GM23338 (cell line): ENCODE measurements around the gene LSM12. TPM values are rescaled to one million over a fixed set of nuclear protein-coding genes. Genes with fewer than 3 reads are reported as not detected.

Experiments
- EZH2 ChIP-seq: fragments of 200-600 bp; sonication (generic); IDR thresholded peaks from one replicate; pipeline ENCODE4 v1.8.0; 2017; ENCODE audit warnings: antibody characterized with exemption, mild to moderate bottlenecking, low read depth; ENCODE audit not compliant: unreplicated experiment
- EZH2phosphoT487 ChIP-seq: fragments of 200-600 bp; sonication (generic); IDR thresholded peaks from one replicate; pipeline ENCODE4 v1.8.1; 2018; ENCODE audit warnings: antibody characterized with exemption; ENCODE audit not compliant: unreplicated experiment
- polyA plus RNA-seq: library from polyadenylated mRNA; unstranded; fragments of >200 nt; fragmentation: Nextera tagmentation; extraction: Ambion mirVana; gene quantifications from 2 replicates; pipeline ENCODE4 v1.2.1, GENCODE V29; 2016
- total RNA-seq: library from RNA; depleted of rRNA; stranded (reverse); fragments of >200 nt; shearing (Covaris generic); gene quantifications from 2 replicates; pipeline ENCODE4 v1.2.3, GENCODE V29; 2014
- TF ChIP-seq, protein P1 (sequence below): fragments of 250-450 bp; sonication (Bioruptor Pico); IDR thresholded peaks from 2 replicates; pipeline ENCODE4 v1.5.0; 2020; ENCODE audit warnings: mild to moderate bottlenecking, moderate library complexity
- TF ChIP-seq, protein P2 (sequence below): IDR thresholded peaks from 2 replicates; pipeline ENCODE4 v1.6.1; 2016; ENCODE audit warnings: antibody characterized with exemption
- TF ChIP-seq, protein P3 (sequence below): IDR thresholded peaks from one replicate; pipeline ENCODE4 v1.6.1; 2018; ENCODE audit warnings: antibody characterized with exemption; ENCODE audit not compliant: unreplicated experiment
- TF ChIP-seq, protein P4 (sequence below), 2 experiments: fragments of 200-600 bp in 1 of 2; sonication (generic) in 1 of 2; conservative IDR thresholded peaks; 2 replicates each; pipeline versions ENCODE4 v1.5.1 to v1.6.1; 2016 to 2017; ENCODE audit warnings: antibody characterized with exemption in 2 of 2, low read depth in 2 of 2, mild to moderate bottlenecking in 2 of 2, moderate library complexity in 1 of 2

Gene LSM12
- total and polyA plus RNA-seq, 2 experiments from 2014 or later: 72.7 to 241 TPM

DNA sequence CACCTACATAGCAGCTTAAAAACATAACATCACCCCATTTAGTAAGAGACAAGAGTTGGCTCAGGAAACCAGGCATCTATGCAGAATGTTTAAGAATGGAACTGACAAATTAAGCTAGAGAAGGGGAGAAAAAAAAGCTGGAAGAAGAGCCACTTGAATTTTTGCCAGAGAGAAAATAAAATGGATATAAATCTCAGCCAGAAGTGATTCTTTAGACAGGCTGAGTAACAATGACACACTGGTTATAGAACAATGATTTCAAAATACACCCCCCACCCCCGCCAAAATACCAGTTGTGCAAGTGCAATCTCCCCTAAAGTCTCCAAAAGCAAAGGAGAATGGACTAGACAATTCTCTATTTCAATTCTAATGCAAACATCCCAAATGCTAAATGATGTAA, 22.4 kb downstream of the LSM12 start (continued):
- TF ChIP-seq, protein P1, sequence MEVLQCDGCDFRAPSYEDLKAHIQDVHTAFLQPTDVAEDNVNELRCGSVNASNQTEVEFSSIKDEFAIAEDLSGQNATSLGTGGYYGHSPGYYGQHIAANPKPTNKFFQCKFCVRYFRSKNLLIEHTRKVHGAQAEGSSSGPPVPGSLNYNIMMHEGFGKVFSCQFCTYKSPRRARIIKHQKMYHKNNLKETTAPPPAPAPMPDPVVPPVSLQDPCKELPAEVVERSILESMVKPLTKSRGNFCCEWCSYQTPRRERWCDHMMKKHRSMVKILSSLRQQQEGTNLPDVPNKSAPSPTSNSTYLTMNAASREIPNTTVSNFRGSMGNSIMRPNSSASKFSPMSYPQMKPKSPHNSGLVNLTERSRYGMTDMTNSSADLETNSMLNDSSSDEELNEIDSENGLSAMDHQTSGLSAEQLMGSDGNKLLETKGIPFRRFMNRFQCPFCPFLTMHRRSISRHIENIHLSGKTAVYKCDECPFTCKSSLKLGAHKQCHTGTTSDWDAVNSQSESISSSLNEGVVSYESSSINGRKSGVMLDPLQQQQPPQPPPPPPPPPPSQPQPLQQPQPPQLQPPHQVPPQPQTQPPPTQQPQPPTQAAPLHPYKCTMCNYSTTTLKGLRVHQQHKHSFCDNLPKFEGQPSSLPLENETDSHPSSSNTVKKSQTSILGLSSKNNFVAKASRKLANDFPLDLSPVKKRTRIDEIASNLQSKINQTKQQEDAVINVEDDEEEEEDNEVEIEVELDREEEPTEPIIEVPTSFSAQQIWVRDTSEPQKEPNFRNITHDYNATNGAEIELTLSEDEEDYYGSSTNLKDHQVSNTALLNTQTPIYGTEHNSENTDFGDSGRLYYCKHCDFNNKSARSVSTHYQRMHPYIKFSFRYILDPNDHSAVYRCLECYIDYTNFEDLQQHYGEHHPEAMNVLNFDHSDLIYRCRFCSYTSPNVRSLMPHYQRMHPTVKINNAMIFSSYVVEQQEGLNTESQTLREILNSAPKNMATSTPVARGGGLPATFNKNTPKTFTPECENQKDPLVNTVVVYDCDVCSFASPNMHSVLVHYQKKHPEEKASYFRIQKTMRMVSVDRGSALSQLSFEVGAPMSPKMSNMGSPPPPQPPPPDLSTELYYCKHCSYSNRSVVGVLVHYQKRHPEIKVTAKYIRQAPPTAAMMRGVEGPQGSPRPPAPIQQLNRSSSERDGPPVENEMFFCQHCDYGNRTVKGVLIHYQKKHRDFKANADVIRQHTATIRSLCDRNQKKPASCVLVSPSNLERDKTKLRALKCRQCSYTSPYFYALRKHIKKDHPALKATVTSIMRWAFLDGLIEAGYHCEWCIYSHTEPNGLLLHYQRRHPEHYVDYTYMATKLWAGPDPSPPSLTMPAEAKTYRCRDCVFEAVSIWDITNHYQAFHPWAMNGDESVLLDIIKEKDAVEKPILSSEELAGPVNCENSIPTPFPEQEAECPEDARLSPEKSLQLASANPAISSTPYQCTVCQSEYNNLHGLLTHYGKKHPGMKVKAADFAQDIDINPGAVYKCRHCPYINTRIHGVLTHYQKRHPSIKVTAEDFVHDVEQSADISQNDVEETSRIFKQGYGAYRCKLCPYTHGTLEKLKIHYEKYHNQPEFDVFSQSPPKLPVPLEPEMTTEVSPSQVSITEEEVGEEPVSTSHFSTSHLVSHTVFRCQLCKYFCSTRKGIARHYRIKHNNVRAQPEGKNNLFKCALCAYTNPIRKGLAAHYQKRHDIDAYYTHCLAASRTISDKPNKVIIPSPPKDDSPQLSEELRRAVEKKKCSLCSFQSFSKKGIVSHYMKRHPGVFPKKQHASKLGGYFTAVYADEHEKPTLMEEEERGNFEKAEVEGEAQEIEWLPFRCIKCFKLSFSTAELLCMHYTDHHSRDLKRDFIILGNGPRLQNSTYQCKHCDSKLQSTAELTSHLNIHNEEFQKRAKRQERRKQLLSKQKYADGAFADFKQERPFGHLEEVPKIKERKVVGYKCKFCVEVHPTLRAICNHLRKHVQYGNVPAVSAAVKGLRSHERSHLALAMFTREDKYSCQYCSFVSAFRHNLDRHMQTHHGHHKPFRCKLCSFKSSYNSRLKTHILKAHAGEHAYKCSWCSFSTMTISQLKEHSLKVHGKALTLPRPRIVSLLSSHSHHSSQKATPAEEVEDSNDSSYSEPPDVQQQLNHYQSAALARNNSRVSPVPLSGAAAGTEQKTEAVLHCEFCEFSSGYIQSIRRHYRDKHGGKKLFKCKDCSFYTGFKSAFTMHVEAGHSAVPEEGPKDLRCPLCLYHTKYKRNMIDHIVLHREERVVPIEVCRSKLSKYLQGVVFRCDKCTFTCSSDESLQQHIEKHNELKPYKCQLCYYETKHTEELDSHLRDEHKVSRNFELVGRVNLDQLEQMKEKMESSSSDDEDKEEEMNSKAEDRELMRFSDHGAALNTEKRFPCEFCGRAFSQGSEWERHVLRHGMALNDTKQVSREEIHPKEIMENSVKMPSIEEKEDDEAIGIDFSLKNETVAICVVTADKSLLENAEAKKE: no peak
- TF ChIP-seq, protein P2, sequence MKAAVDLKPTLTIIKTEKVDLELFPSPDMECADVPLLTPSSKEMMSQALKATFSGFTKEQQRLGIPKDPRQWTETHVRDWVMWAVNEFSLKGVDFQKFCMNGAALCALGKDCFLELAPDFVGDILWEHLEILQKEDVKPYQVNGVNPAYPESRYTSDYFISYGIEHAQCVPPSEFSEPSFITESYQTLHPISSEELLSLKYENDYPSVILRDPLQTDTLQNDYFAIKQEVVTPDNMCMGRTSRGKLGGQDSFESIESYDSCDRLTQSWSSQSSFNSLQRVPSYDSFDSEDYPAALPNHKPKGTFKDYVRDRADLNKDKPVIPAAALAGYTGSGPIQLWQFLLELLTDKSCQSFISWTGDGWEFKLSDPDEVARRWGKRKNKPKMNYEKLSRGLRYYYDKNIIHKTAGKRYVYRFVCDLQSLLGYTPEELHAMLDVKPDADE: no peak
- TF ChIP-seq, protein P3, sequence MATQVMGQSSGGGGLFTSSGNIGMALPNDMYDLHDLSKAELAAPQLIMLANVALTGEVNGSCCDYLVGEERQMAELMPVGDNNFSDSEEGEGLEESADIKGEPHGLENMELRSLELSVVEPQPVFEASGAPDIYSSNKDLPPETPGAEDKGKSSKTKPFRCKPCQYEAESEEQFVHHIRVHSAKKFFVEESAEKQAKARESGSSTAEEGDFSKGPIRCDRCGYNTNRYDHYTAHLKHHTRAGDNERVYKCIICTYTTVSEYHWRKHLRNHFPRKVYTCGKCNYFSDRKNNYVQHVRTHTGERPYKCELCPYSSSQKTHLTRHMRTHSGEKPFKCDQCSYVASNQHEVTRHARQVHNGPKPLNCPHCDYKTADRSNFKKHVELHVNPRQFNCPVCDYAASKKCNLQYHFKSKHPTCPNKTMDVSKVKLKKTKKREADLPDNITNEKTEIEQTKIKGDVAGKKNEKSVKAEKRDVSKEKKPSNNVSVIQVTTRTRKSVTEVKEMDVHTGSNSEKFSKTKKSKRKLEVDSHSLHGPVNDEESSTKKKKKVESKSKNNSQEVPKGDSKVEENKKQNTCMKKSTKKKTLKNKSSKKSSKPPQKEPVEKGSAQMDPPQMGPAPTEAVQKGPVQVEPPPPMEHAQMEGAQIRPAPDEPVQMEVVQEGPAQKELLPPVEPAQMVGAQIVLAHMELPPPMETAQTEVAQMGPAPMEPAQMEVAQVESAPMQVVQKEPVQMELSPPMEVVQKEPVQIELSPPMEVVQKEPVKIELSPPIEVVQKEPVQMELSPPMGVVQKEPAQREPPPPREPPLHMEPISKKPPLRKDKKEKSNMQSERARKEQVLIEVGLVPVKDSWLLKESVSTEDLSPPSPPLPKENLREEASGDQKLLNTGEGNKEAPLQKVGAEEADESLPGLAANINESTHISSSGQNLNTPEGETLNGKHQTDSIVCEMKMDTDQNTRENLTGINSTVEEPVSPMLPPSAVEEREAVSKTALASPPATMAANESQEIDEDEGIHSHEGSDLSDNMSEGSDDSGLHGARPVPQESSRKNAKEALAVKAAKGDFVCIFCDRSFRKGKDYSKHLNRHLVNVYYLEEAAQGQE: no peak
- TF ChIP-seq, protein P4, sequence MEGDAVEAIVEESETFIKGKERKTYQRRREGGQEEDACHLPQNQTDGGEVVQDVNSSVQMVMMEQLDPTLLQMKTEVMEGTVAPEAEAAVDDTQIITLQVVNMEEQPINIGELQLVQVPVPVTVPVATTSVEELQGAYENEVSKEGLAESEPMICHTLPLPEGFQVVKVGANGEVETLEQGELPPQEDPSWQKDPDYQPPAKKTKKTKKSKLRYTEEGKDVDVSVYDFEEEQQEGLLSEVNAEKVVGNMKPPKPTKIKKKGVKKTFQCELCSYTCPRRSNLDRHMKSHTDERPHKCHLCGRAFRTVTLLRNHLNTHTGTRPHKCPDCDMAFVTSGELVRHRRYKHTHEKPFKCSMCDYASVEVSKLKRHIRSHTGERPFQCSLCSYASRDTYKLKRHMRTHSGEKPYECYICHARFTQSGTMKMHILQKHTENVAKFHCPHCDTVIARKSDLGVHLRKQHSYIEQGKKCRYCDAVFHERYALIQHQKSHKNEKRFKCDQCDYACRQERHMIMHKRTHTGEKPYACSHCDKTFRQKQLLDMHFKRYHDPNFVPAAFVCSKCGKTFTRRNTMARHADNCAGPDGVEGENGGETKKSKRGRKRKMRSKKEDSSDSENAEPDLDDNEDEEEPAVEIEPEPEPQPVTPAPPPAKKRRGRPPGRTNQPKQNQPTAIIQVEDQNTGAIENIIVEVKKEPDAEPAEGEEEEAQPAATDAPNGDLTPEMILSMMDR (conservative IDR thresholded peaks at IDR 0.05; ENCODE audit: low read depth in 2 of 2): no peak
- TF ChIP-seq EZH2: no peak
- TF ChIP-seq EZH2phosphoT487: no peak
